Measurements from ENCODE around the gene DIPK1C. TPM values are rescaled to one million over a fixed set of nuclear protein-coding genes. Genes with fewer than 3 reads are reported as not detected.

The DIPK1C gene
- total and polyA plus RNA-seq, 2 of the 4 experiments (the other 2 are of a cell fraction), result not detected

GRCh38 chr18:74456017-74456348 is 1.1 kb downstream of the DIPK1C start:
- Histone ChIP-seq H3K4me2 (ENCODE audit: low read depth, low read length) (no peak overlapping the region), H2AK5ac (ENCODE audit: low read depth, low read length) (no peak overlapping the region), H3K56ac (ENCODE audit: extremely low read depth, insufficient read depth, low read length) (no peak overlapping the region), H3K4me1 (ENCODE audit: control insufficient read depth, insufficient read depth, low read length) (no peaks in the 10 kb centered on the region), H3K36me3 (ENCODE audit: control insufficient read depth, insufficient read depth, low read length) (no peaks in the 10 kb centered on the region), H4K20me1 (ENCODE audit: insufficient read depth, low read length) (no peaks in the 10 kb centered on the region), H2BK15ac (ENCODE audit: low read depth, low read length) (no peak overlapping the region), H4K5ac (ENCODE audit: low read depth, low read length) (no peak overlapping the region), H3K18ac (ENCODE audit: low read depth, low read length) (no peak overlapping the region), H2AFZ (replicated peaks; ENCODE audit: low read length, poor library complexity) (no peak overlapping the region), H3K23ac (ENCODE audit: low read depth, low read length) (no peak overlapping the region), H3K9ac (ENCODE audit: low read depth, low read length) (no peak overlapping the region), H2BK120ac (ENCODE audit: low read depth, low read length) (no peak overlapping the region), H3K79me1 (ENCODE audit: low read depth in 1 of 2, low read length in 2 of 2) (no peaks in the 10 kb centered on the region), H2BK20ac (ENCODE audit: low read depth, low read length) (no peak overlapping the region), H3K14ac (replicated peaks; ENCODE audit: low read depth, low read length) (no peak overlapping the region), H3K4me3 (ENCODE audit: insufficient read depth, low read depth, low read length) (no peak overlapping the region), H3K27ac (ENCODE audit: insufficient read depth, low read length) (no peak overlapping the region), H3K4ac (ENCODE audit: low read depth, low read length) (no peak overlapping the region), H4K91ac (ENCODE audit: insufficient read depth, low read depth, low read length) (no peak overlapping the region), H2AK9ac (replicated peaks; ENCODE audit: low read depth, low read length, poor library complexity) (no peak overlapping the region), H3K9me1 (ENCODE audit: insufficient read depth, low read length) (no peaks in the 10 kb centered on the region), H2BK5ac (ENCODE audit: low read depth, low read length, poor library complexity, severe bottlenecking) (no peak overlapping the region), H3K27me3 (ENCODE audit: control insufficient read depth, insufficient read depth, low read length) (peaks cover 61% of the 10 kb centered on the region), H4K8ac (ENCODE audit: low read depth in 2 of 2, low read length in 2 of 2) (no peak overlapping the region), H3K9me3 (ENCODE audit: control insufficient read depth, insufficient read depth, low read length) (no peaks in the 10 kb centered on the region)
- BruUV-seq (replicated peaks), result no TSS peak
- in situ Hi-C loops (cut with MboI; ENCODE audit: low sequenced_read_pairs) (no loop called here), dilution Hi-C loops (cut with HindIII; ENCODE audit: low sequenced_read_pairs, unreplicated experiment) (no loop called here), intact Hi-C loops (cut with micrococcal nuclease) (no loop called here)
- ATAC-seq (ENCODE audit: low read depth), result no peak
- ChIA-PET POLR2A (ENCODE audit: unreplicated experiment) (no interaction called here), CTCF (interaction anchor here (0.6 kb wide), 1 partner anchor 973 kb away, joined by 3 read pairs; no protein-coding TSS in a partner anchor)
- WGBS, 2 experiments (ENCODE audit: extremely low coverage in 2 of 2, insufficient read length in 1 of 2), result 8% methylated on average over 2 of the region's 7 CpGs; no CpG with 5 or more reads in 1 of the 2 experiments
- TF ChIP-seq SMC3 (IDR thresholded peaks at IDR 0.05; ENCODE audit: low read depth, low read length), result no peak
- TF ChIP-seq MXI1 (IDR thresholded peaks at IDR 0.05; ENCODE audit: borderline replicate concordance, low read depth, low read length), result no peak
- DNase-seq, result no peak

All from IMR-90 (cell line).